GM18867 (cell line): Measurements from ENCODE around the gene TTYH2.
A peak's percentile ranks its signal among the peaks of the same experiment; 100 is the strongest.
"Not testable (repeated sequence)": the region's sequence is repeated elsewhere in the genome, so short reads cannot be mapped to it uniquely, and the experiment has no call there.

Source experiments
- ATAC-seq: cut with Tn5 transposase; IDR thresholded peaks from one replicate; pipeline ENCODE4 v1.9.1; 2021; ENCODE audit warnings: mild to moderate bottlenecking, moderate library complexity; ENCODE audit not compliant: unreplicated experiment

TTYH2 gene

GRCh38 chr17:74212913-74213791 is at the start of gene TTYH2:
Gene TTYH2, plus strand, starts transcription at chr17:74213571. Its CDS starts 17 bp downstream, at chr17:74213588.
- ATAC-seq, result peak; percentile 63

- ATAC-seq, result no peak
Measured at GRCh38 chr17:74163836-74164235, 49.5 kb upstream of the TTYH2 start.

GRCh38 chr17:74164446-74165045 is 48.8 kb upstream of the TTYH2 start:
- ATAC-seq, result no peak

GRCh38 chr17:74165797-74166365 is 47.5 kb upstream of the TTYH2 start:
- no peak for ATAC-seq

GRCh38 chr17:74170924-74171323 is 42.4 kb upstream of the TTYH2 start:
- ATAC-seq, result no peak

GRCh38 chr17:74172700-74173099 is 40.7 kb upstream of the TTYH2 start:
- no peak for ATAC-seq

- no peak for ATAC-seq
Measured at GRCh38 chr17:74176546-74177001, 36.8 kb upstream of the TTYH2 start.

- ATAC-seq, result no peak
Measured at GRCh38 chr17:74177018-74177450, 36.3 kb upstream of the TTYH2 start.

- ATAC-seq, result no peak
Measured at GRCh38 chr17:74179576-74179975, 33.8 kb upstream of the TTYH2 start.

- no peak for ATAC-seq
Measured at GRCh38 chr17:74180336-74180735, 33.0 kb upstream of the TTYH2 start.

GRCh38 chr17:74181341-74181740 is 32.0 kb upstream of the TTYH2 start:
- ATAC-seq, result no peak

GRCh38 chr17:74182041-74182723 is 31.2 kb upstream of the TTYH2 start:
- no peak for ATAC-seq

GRCh38 chr17:74183411-74183810 is 30.0 kb upstream of the TTYH2 start:
- no peak for ATAC-seq

GRCh38 chr17:74185571-74186185 is 27.7 kb upstream of the TTYH2 start:
- ATAC-seq, result no peak

- no peak for ATAC-seq
Measured at GRCh38 chr17:74186498-74186897, 26.9 kb upstream of the TTYH2 start.

- no peak for ATAC-seq
Measured at GRCh38 chr17:74187761-74188160, 25.6 kb upstream of the TTYH2 start.

- not testable (repeated sequence) for ATAC-seq
Measured at GRCh38 chr17:74188687-74189086, 24.7 kb upstream of the TTYH2 start.

GRCh38 chr17:74190154-74190553 is 23.2 kb upstream of the TTYH2 start:
- peak; percentile 55 for ATAC-seq

GRCh38 chr17:74190807-74191406 is 22.5 kb upstream of the TTYH2 start:
- no peak for ATAC-seq
